HCT116 (cell line): Measurements from ENCODE around the gene TLE4. TPM values are rescaled to one million over a fixed set of nuclear protein-coding genes. Genes with fewer than 3 reads are reported as not detected.

Experiments used
- ATAC-seq: fragments of 200-7000 bp; cut with Tn5 transposase; 2 replicates; pipeline ENCODE4 v1.9.1; 2020; ENCODE audit warnings: mild to moderate bottlenecking, moderate library complexity
- BruUV-seq: library from RNA; stranded (reverse); fragments of 400-500 nt; replicated peaks from 2 replicates; lab custom pipeline; 2021; lab: Mats Ljungman, UMichigan
- CTCF ChIA-PET: fragments of 300-600 bp; sonication (Branson Sonifier 250); formaldehyde crosslinking; loops from one replicate; lab custom pipeline; 2021; ENCODE audit warnings: antibody characterized with exemption; lab: Charles Lee
- POLR2A ChIA-PET: fragments of 300-600, 350-600 bp; sonication (Branson Sonifier 250); formaldehyde crosslinking; loops from one replicate; lab custom pipeline; 2021; ENCODE audit warnings: antibody characterized with exemption; lab: Charles Lee
- RAD21 ChIA-PET, 2 experiments: fragments of 300-600 bp; sonication (Branson Sonifier 250); formaldehyde crosslinking; loops; one replicate each; lab custom pipeline; 2023; ENCODE audit warnings: low total read pairs in 2 of 2; ENCODE audit not compliant: uncharacterized antibody in 2 of 2, unreplicated experiment in 2 of 2, low non-redundant PET in 1 of 2; lab: Charles Lee
- DNase-seq: peaks from one replicate; pipeline ENCODE4 v3.0.0-alpha.2; 2010; ENCODE audit warnings: low read depth, low spot score
- H2AFZ ChIP-seq: fragments of 200-600 bp; shearing (Covaris generic), sonication (generic); 2 replicates; pipeline ENCODE4 v1.6.1; 2017; ENCODE audit warnings: low read depth, mixed run types, mixed read lengths, antibody characterized with exemption, low read length; ENCODE audit not compliant: poor library complexity, severe bottlenecking
- H3K27ac ChIP-seq: 2 replicates; pipeline ENCODE4 v1.5.1; 2012; ENCODE audit warnings: low read depth, low read length
- H3K27me3 ChIP-seq: fragments of 200-600 bp; sonication (generic); 2 replicates; pipeline ENCODE4 v1.6.1; 2016; ENCODE audit warnings: mixed run types, low read length, mixed read lengths; ENCODE audit not compliant: insufficient read depth
- H3K36me3 ChIP-seq, 2 experiments: fragments of 200-500 bp in 1 of 2; fragments of 200-600 bp in 1 of 2; sonication (Bioruptor generic) in 1 of 2; sonication (generic) in 1 of 2; 2 replicates each; pipeline versions ENCODE4 v1.5.1 to v1.6.1; 2014 to 2016; ENCODE audit warnings: low read length in 2 of 2, inconsistent platforms in 1 of 2, mixed read lengths in 1 of 2, mixed run types in 1 of 2; ENCODE audit not compliant: insufficient read depth in 2 of 2, control insufficient read depth in 1 of 2
- H3K4me1 ChIP-seq, 2 experiments: fragments of 200-600 bp in 1 of 2; sonication (generic) in 1 of 2; 2 replicates each; pipeline versions ENCODE4 v1.5.1 to v1.6.1; 2012 to 2017; ENCODE audit warnings: low read length in 2 of 2, inconsistent platforms in 1 of 2, mild to moderate bottlenecking in 1 of 2, mixed read lengths in 1 of 2, mixed run types in 1 of 2, moderate library complexity in 1 of 2; ENCODE audit not compliant: insufficient read depth in 2 of 2, control insufficient read depth in 1 of 2
- H3K4me2 ChIP-seq: fragments of 200-600 bp; sonication (generic); 2 replicates; pipeline ENCODE4 v1.6.1; 2017; ENCODE audit warnings: mixed run types, low read length, mixed read lengths
- H3K4me3 ChIP-seq, 2 experiments: fragments of 200-600 bp in 1 of 2; sonication (generic) in 1 of 2; replicated peaks in 1 of 2; 2 replicates each; pipeline ENCODE4 v1.5.1; 2011 to 2016; ENCODE audit warnings: low read length in 2 of 2, control low read depth in 1 of 2, low read depth in 1 of 2, mild to moderate bottlenecking in 1 of 2, mixed read lengths in 1 of 2, mixed run types in 1 of 2
- H3K79me2 ChIP-seq: fragments of 200-600 bp; sonication (generic); 2 replicates; pipeline ENCODE4 v1.6.1; 2017; ENCODE audit warnings: mild to moderate bottlenecking, mixed run types, low read length, moderate library complexity, mixed read lengths; ENCODE audit not compliant: insufficient read depth
- H3K9ac ChIP-seq: fragments of 200-600 bp; sonication (generic); 2 replicates; pipeline ENCODE4 v1.6.1; 2016; ENCODE audit warnings: low read length, mixed read lengths
- H3K9me2 ChIP-seq: fragments of 200-600 bp; sonication (generic), shearing (Covaris generic); 2 replicates; pipeline ENCODE4 v1.6.1; 2017; ENCODE audit warnings: mixed run types, mild to moderate bottlenecking, moderate library complexity; ENCODE audit not compliant: insufficient read depth
- H3K9me3 ChIP-seq, 2 experiments: fragments of 200-500 bp in 1 of 2; fragments of 200-600 bp in 1 of 2; sonication (Bioruptor generic) in 1 of 2; sonication (generic) in 1 of 2; 2 replicates each; pipeline ENCODE4 v1.6.1; 2014 to 2017; ENCODE audit warnings: low read length in 2 of 2, mixed read lengths in 2 of 2, inconsistent platforms in 1 of 2, low read depth in 1 of 2, mild to moderate bottlenecking in 1 of 2, mixed run types in 1 of 2, moderate library complexity in 1 of 2; ENCODE audit not compliant: control insufficient read depth in 1 of 2, insufficient read depth in 1 of 2
- H4K20me1 ChIP-seq: fragments of 200-600 bp; sonication (generic), shearing (Covaris generic); 2 replicates; pipeline ENCODE4 v1.6.1; 2017; ENCODE audit warnings: mixed run types, mild to moderate bottlenecking, moderate library complexity; ENCODE audit not compliant: insufficient read depth
- CBX3 ChIP-seq: IDR thresholded peaks from 2 replicates; pipeline ENCODE4 v1.6.1; 2012; ENCODE audit warnings: low read depth
- CEBPB ChIP-seq: IDR thresholded peaks from 2 replicates; pipeline ENCODE4 v1.6.1; 2012; ENCODE audit warnings: low read depth
- EGR1 ChIP-seq: IDR thresholded peaks from 2 replicates; pipeline ENCODE4 v1.6.1; 2012; ENCODE audit warnings: low read depth
- ELF1 ChIP-seq: IDR thresholded peaks from 2 replicates; pipeline ENCODE4 v1.6.1; 2012; ENCODE audit warnings: low read depth, borderline replicate concordance
- EZH2phosphoT487 ChIP-seq: fragments of 200-600 bp; IDR thresholded peaks from 2 replicates; pipeline ENCODE4 v1.6.1; 2018; ENCODE audit warnings: antibody characterized with exemption, borderline replicate concordance
- FOSL1 ChIP-seq: IDR thresholded peaks from 2 replicates; pipeline ENCODE4 v1.6.1; 2012; ENCODE audit warnings: low read depth
- JUND ChIP-seq: IDR thresholded peaks from 2 replicates; pipeline ENCODE4 v1.6.1; 2012
- POLR2AphosphoS5 ChIP-seq: IDR thresholded peaks from 2 replicates; pipeline ENCODE4 v1.6.1; 2011; ENCODE audit warnings: mild to moderate bottlenecking, low read depth, low read length, moderate library complexity
- SIN3A ChIP-seq: IDR thresholded peaks from 2 replicates; pipeline ENCODE4 v1.6.1; 2012; ENCODE audit warnings: low read depth
- SP1 ChIP-seq: IDR thresholded peaks from 2 replicates; pipeline ENCODE4 v1.6.1; 2012; ENCODE audit warnings: low read depth
- SRF ChIP-seq: IDR thresholded peaks from 2 replicates; pipeline ENCODE4 v1.6.1; 2012; ENCODE audit warnings: low read depth
- TCF7L2 ChIP-seq: IDR thresholded peaks from 2 replicates; pipeline ENCODE4 v1.7.0; 2011; ENCODE audit warnings: borderline replicate concordance, inconsistent platforms; ENCODE audit not compliant: insufficient read depth, insufficient read length; ENCODE audit errors: extremely low read depth
- YY1 ChIP-seq: IDR thresholded peaks from 2 replicates; pipeline ENCODE4 v1.6.1; 2011; ENCODE audit warnings: low read length, low read depth, moderate library complexity, mild to moderate bottlenecking; ENCODE audit not compliant: insufficient replicate concordance; ENCODE audit errors: extremely low read depth
- ZFX ChIP-seq: fragments of 450-650 bp; IDR thresholded peaks from 2 replicates; pipeline ENCODE4 v1.6.1; 2017
- intact Hi-C: fragments of 100-400 bp; cut with micrococcal nuclease; formaldehyde crosslinking; loops from 2 replicates; pipeline ENCODE4 v1.10.0; 2022
- total RNA-seq: library from RNA; stranded (reverse); gene quantifications from one replicate; pipeline ENCODE4 v1.2.1, GENCODE V29; 2021; ENCODE audit not compliant: unreplicated experiment
- TF ChIP-seq, protein P1 (sequence below): IDR thresholded peaks from 2 replicates; pipeline ENCODE4 v1.6.1; 2012; ENCODE audit warnings: low read depth
- TF ChIP-seq, protein P2 (sequence below), 3 experiments: fragments of 200-600 bp in 1 of 3; sonication (generic) in 1 of 3; IDR thresholded peaks in 2 of 3; conservative IDR thresholded peaks in 1 of 3; 2 replicates each; pipeline ENCODE4 v1.5.1; 2012 to 2017; ENCODE audit warnings: low read depth in 2 of 3, low read length in 2 of 3, antibody characterized with exemption in 1 of 3, borderline replicate concordance in 1 of 3, control low read depth in 1 of 3, mild to moderate bottlenecking in 1 of 3, mixed read lengths in 1 of 3, mixed run types in 1 of 3, moderate library complexity in 1 of 3; ENCODE audit not compliant: insufficient read depth in 1 of 3
- TF ChIP-seq, protein P3 (sequence below): IDR thresholded peaks from 2 replicates; pipeline ENCODE4 v1.6.1; 2012

TLE4 gene
- total RNA-seq, 1 experiment from 2014 or later: 0.39 TPM

DNA sequence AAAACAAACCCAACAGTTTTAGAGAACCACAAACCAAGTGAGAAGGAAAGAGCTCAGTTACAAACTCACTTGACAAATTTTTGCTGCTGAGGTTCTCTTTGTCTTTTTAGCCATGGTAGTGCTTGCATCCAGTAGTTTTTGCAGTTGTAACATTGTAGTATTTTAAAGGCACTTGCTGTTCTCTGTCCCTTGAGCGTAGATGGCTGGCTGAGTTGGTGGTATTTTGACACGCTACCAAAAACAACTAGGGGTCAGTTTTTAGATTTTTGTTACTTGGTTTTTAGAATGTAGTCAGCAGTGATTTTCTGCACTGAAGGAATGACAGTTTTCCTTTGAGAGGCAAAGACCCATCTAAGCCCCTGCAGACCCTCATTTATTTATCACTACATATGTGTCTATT is 58.0 kb downstream of the TLE4 start:
- no peak overlapping the region for H3K9ac ChIP-seq
- no peak overlapping the region for H2AFZ ChIP-seq
- no peak for TF ChIP-seq SIN3A
- TF ChIP-seq, protein P1, sequence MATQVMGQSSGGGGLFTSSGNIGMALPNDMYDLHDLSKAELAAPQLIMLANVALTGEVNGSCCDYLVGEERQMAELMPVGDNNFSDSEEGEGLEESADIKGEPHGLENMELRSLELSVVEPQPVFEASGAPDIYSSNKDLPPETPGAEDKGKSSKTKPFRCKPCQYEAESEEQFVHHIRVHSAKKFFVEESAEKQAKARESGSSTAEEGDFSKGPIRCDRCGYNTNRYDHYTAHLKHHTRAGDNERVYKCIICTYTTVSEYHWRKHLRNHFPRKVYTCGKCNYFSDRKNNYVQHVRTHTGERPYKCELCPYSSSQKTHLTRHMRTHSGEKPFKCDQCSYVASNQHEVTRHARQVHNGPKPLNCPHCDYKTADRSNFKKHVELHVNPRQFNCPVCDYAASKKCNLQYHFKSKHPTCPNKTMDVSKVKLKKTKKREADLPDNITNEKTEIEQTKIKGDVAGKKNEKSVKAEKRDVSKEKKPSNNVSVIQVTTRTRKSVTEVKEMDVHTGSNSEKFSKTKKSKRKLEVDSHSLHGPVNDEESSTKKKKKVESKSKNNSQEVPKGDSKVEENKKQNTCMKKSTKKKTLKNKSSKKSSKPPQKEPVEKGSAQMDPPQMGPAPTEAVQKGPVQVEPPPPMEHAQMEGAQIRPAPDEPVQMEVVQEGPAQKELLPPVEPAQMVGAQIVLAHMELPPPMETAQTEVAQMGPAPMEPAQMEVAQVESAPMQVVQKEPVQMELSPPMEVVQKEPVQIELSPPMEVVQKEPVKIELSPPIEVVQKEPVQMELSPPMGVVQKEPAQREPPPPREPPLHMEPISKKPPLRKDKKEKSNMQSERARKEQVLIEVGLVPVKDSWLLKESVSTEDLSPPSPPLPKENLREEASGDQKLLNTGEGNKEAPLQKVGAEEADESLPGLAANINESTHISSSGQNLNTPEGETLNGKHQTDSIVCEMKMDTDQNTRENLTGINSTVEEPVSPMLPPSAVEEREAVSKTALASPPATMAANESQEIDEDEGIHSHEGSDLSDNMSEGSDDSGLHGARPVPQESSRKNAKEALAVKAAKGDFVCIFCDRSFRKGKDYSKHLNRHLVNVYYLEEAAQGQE: no peak
- no peak for TF ChIP-seq EGR1
- no peak for TF ChIP-seq YY1
- TF ChIP-seq ELF1: no peak
- no peak for TF ChIP-seq JUND
- TF ChIP-seq POLR2AphosphoS5: no peak
- TF ChIP-seq CEBPB: no peak
- no peak for TF ChIP-seq SRF
- TF ChIP-seq, protein P2, sequence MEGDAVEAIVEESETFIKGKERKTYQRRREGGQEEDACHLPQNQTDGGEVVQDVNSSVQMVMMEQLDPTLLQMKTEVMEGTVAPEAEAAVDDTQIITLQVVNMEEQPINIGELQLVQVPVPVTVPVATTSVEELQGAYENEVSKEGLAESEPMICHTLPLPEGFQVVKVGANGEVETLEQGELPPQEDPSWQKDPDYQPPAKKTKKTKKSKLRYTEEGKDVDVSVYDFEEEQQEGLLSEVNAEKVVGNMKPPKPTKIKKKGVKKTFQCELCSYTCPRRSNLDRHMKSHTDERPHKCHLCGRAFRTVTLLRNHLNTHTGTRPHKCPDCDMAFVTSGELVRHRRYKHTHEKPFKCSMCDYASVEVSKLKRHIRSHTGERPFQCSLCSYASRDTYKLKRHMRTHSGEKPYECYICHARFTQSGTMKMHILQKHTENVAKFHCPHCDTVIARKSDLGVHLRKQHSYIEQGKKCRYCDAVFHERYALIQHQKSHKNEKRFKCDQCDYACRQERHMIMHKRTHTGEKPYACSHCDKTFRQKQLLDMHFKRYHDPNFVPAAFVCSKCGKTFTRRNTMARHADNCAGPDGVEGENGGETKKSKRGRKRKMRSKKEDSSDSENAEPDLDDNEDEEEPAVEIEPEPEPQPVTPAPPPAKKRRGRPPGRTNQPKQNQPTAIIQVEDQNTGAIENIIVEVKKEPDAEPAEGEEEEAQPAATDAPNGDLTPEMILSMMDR (IDR thresholded peaks at IDR 0.05 in 2 of 3, conservative IDR thresholded peaks at IDR 0.05 in 1 of 3; ENCODE audit: borderline replicate concordance in 1 of 3, insufficient read depth in 1 of 3, low read depth in 2 of 3, low read length in 2 of 3): no peak
- TF ChIP-seq, protein P3, sequence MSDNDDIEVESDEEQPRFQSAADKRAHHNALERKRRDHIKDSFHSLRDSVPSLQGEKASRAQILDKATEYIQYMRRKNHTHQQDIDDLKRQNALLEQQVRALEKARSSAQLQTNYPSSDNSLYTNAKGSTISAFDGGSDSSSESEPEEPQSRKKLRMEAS: no peak
- no peak for TF ChIP-seq FOSL1
- no peak for TF ChIP-seq ZFX
- TF ChIP-seq CBX3: no peak
- TF ChIP-seq EZH2phosphoT487: no peak
- TF ChIP-seq SP1: no peak
- no peak for TF ChIP-seq TCF7L2
- no peak overlapping the region for H3K4me2 ChIP-seq
- no peaks in the 10 kb centered on the region for H3K4me1 ChIP-seq
- DNase-seq: no peak
- no peaks in the 10 kb centered on the region for H3K79me2 ChIP-seq
- no peaks in the 10 kb centered on the region for H3K36me3 ChIP-seq
- no peak overlapping the region for H3K27ac ChIP-seq
- no TSS peak for BruUV-seq
- H4K20me1 ChIP-seq: no peaks in the 10 kb centered on the region
- no peaks in the 10 kb centered on the region for H3K27me3 ChIP-seq
- H3K4me3 ChIP-seq: no peak overlapping the region
- intact Hi-C loops: no loop called here
- ATAC-seq: no peak
- ChIA-PET CTCF (no interaction called here), POLR2A (no interaction called here), RAD21 (no interaction called here)
- no peaks in the 10 kb centered on the region for H3K9me2 ChIP-seq
- peaks cover 0 to 9% of the 10 kb centered on the region in 2 experiments; a peak in 2 of 4 replicates for H3K9me3 ChIP-seq
